Activated naive CD8-positive, alpha-beta T cell treated with anti-CD3 and anti-CD28 coated beads for 36 hours (primary cell): Measurements from ENCODE around the gene PRAMEF5. TPM values are rescaled to one million over a fixed set of nuclear protein-coding genes. Genes with fewer than 3 reads are reported as not detected.
"Not testable (repeated sequence)": the region's sequence is repeated elsewhere in the genome, so short reads cannot be mapped to it uniquely, and the experiment has no call there.

Source experiments
- DNase-seq: peaks from one replicate; pipeline ENCODE4 v3.0.0; 2021
- H3K27ac Mint-ChIP-seq: one replicate; pipeline ENCODE4 v1.8.0; 2022; ENCODE audit warnings: mild to moderate bottlenecking, moderate library complexity, mixed read lengths
- H3K27me3 Mint-ChIP-seq: one replicate; pipeline ENCODE4 v1.8.0; 2022; ENCODE audit warnings: mild to moderate bottlenecking, mixed read lengths
- H3K36me3 Mint-ChIP-seq: one replicate; pipeline ENCODE4 v1.8.0; 2021; ENCODE audit warnings: mild to moderate bottlenecking, mixed read lengths
- H3K4me1 Mint-ChIP-seq: one replicate; pipeline ENCODE4 v1.8.0; 2021; ENCODE audit warnings: mixed read lengths
- H3K4me3 Mint-ChIP-seq: one replicate; pipeline ENCODE4 v1.8.0; 2022; ENCODE audit warnings: mild to moderate bottlenecking, moderate library complexity, mixed read lengths
- H3K9me3 Mint-ChIP-seq: one replicate; pipeline ENCODE4 v1.8.0; 2022; ENCODE audit warnings: mixed read lengths
- total RNA-seq, 2 experiments: library from RNA; stranded (reverse); gene quantifications; one replicate each; pipeline ENCODE4 v1.2.3, GENCODE V29; 2021

PRAMEF5 gene
- total RNA-seq, result not detected

DNA sequence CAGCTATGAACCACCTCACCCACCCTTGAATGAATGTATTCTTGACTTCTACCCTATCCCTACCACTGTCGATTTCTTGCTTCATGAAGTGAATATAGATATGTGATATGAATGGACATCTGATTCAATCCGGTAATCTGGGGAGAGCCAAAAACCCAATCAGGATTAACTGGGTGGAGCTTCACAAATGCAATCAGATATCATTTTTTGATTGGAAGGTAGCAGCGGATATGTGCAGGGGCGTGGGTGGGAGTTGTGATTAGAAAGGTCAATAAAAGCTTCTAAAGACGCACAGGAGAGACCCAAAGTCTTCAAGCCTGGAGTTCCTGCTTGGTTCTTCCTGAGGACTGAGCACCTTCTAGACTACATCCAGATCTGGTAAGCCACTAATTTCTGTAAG is at the start of gene PRAMEF5:
Gene PRAMEF5 (plus strand): TSS at position 301 of the 400 bp plus-strand sequence. CDS start 5,071 bp downstream, outside the sequence.
- H3K9me3 Mint-ChIP-seq, H3K4me1 Mint-ChIP-seq, H3K27me3 Mint-ChIP-seq, H3K27ac Mint-ChIP-seq, DNase-seq, H3K4me3 Mint-ChIP-seq, H3K36me3 Mint-ChIP-seq: not testable (repeated sequence)

DNA sequence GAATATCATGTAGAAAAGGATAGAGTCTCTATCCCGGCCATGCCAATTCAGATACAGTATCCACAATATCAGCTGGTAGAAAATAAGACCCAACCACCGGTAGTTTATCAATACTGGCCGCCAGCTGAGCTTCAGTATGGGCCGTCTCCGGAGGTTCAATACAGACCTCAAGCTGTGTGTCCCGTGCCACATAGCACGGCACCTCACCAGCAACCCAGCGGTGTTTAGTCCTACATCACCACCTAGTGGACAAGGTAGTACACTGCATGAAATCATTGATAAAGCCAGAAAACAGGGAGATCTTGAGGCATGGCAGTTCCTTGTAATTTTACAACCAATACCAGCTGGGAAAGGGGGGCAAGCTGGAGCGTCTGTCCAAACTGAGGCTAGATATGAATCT is 45.3 kb upstream of the PRAMEF5 start:
- H3K4me3 Mint-ChIP-seq, H3K27me3 Mint-ChIP-seq, H3K4me1 Mint-ChIP-seq, H3K27ac Mint-ChIP-seq, H3K36me3 Mint-ChIP-seq, DNase-seq, H3K9me3 Mint-ChIP-seq: not testable (repeated sequence)

DNA sequence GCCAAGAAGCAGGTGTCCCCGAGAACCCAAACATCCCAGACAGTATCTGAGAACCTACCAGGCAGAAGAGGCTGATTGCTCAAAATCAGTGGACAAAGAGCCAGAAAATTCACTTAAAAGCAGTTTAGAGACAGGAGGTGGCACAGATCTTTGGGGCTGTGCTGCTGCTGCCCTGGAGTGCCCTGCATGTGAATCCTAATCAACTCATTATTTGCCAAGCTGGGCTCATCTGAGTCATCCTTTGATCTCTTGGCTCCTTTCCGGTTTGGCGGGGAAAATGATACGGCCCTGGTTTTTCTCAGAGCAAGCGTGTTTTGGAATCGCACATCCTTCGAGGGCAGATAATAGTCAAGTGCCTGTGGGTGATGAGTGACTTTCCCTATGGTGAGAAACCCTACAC is 37.4 kb upstream of the PRAMEF5 start:
- H3K27ac Mint-ChIP-seq, H3K27me3 Mint-ChIP-seq, H3K4me3 Mint-ChIP-seq, H3K36me3 Mint-ChIP-seq, H3K9me3 Mint-ChIP-seq, H3K4me1 Mint-ChIP-seq, DNase-seq: not testable (repeated sequence)

DNA sequence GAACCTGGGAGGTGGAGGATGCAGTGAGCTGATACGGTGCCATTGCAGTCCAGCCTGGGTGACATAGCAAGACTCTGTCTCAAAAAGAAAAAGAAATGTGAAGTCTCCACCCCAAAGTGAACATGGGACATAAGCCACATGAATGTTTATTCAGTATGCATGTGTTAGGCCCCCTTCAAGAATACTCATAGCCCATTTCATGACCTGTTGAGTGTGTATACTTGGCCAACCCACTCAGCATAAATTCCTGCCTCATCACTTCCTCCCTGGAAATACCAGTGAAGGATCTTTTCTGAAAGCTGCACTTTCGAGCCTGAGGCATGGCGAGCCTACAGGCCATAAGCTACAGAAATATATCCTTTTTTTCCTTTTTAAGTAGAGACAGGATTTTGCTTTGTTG is 34.8 kb upstream of the PRAMEF5 start:
- not testable (repeated sequence) for H3K4me1 Mint-ChIP-seq, H3K9me3 Mint-ChIP-seq, H3K27me3 Mint-ChIP-seq, H3K36me3 Mint-ChIP-seq, H3K27ac Mint-ChIP-seq, H3K4me3 Mint-ChIP-seq, DNase-seq

DNA sequence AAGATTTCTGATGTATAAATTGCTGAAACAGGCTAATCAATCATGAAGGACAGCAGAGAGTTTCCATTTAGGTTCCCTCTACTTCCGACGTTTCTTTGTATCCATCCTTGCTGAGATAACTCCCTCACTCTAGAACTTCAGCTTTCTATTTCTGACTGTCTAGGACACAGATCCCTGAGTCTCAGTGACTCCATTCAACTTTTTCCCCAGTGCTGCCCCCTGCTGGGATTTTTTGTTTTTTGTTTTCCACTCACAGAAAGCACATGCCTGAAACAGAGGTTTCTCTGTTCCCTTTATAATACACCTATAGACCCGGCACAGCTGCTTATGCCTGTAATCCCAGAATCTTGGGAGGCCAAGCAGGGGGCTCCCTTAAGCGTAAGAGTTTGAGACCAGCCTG is 31.2 kb upstream of the PRAMEF5 start:
- H3K4me1 Mint-ChIP-seq, H3K9me3 Mint-ChIP-seq, H3K4me3 Mint-ChIP-seq, H3K36me3 Mint-ChIP-seq, H3K27ac Mint-ChIP-seq, H3K27me3 Mint-ChIP-seq, DNase-seq: not testable (repeated sequence)

DNA sequence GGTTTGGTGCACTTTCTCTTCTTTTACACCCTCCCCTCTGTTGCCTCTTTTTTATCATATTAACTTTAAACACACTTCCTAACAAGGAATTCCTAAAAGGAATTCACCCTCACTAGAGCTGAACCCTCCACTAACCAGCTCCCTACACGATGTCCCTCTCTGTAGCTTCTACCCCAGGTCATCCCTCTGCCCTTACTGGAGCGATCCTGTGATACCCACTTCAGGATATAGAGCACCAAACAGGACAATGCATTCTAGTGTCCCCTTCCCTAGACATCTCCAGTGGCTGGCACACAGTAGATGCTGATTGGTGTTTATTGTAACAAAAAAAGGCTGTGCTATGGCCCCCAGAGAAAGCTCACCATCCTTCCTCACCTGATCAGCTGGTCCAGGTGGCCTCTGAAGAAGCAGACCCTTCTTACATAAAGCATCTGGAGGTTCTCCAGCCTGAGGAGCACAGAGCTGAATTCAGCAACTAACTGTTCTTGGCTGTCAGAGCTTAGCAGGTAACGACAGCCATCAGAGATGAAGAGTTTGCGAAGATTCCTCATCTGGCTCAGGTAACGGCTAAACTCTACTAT is 29.4 kb upstream of the PRAMEF5 start:
- no peak for DNase-seq
- Mint-ChIP-seq H3K36me3 (no peaks in the 10 kb centered on the region), H3K4me3 (no peak overlapping the region), H3K9me3 (no peaks in the 10 kb centered on the region), H3K4me1 (no peaks in the 10 kb centered on the region), H3K27me3 (peaks cover 4% of the 10 kb centered on the region), H3K27ac (no peak overlapping the region)

DNA sequence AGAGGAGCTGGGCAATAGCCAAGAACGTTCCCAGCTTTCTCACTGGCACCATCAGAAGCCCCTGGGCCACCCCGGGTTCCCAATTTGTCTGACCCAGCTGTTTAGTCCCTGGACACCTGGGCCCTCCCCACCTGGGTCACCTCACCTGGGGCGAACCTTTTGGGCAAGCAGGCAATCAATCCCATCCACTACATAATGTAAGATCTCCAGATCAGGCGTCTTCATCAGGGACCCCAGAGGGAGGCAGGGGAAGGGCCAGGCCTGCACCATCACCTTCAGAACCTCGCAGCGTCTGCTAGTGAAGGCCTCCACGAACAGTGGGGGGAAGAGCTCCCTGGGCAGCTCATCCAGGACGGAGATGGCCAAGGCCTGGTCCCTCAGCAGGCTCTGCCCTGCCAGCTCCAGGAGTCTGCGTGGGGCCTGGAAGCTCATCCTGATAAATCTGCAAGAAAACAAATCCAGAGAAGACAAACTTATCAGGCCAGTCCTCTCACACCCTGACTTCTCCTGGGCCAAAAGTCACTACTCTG is 28.3 kb upstream of the PRAMEF5 start, which contains the start of gene PRAMEF18:
Gene PRAMEF18 (minus strand): TSS at position 480 of the 530 bp plus-strand sequence. CDS start 48 bp downstream, at position 432.
- H3K4me1 Mint-ChIP-seq, H3K27ac Mint-ChIP-seq, DNase-seq, H3K27me3 Mint-ChIP-seq, H3K36me3 Mint-ChIP-seq, H3K4me3 Mint-ChIP-seq, H3K9me3 Mint-ChIP-seq: not testable (repeated sequence)

DNA sequence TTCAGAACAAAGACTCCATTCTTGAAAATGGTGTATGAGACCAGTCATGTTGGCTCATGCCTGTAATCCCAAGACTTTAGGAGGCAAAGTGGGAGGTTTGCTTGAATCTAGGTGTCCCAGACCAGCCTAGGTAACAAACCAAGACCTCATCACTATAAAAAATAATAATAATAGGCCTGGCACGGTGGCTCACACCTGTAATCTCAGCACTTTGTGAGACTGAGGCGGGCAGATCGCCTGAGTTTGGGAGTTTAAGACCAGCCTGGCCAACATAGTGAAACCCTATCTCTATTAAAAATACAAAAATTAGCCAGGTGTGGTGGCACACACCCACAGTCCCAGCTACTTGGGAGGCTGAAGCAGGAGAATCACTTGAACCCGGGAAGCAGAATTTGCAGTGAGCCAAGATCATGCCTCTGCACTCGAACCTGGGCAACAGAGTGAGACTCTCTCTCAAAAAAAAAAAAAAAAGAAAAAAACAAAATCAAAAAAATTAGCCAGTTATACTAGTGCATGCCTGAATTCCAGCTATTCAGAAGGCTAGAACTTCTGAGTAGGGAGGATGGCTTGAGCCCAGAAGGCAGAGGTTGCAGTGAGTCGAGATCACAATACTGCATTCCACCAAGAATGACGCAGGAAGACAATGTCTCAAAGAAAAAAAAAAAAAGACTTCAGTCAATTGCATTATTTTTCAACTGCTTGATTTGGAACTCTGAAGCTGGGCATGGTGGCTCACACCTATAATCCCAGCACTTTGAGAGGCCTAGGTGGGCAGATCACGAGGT is 26.5 kb upstream of the PRAMEF5 start:
- H3K27ac Mint-ChIP-seq, H3K4me1 Mint-ChIP-seq, H3K9me3 Mint-ChIP-seq, H3K27me3 Mint-ChIP-seq, H3K4me3 Mint-ChIP-seq, H3K36me3 Mint-ChIP-seq, DNase-seq: not testable (repeated sequence)

DNA sequence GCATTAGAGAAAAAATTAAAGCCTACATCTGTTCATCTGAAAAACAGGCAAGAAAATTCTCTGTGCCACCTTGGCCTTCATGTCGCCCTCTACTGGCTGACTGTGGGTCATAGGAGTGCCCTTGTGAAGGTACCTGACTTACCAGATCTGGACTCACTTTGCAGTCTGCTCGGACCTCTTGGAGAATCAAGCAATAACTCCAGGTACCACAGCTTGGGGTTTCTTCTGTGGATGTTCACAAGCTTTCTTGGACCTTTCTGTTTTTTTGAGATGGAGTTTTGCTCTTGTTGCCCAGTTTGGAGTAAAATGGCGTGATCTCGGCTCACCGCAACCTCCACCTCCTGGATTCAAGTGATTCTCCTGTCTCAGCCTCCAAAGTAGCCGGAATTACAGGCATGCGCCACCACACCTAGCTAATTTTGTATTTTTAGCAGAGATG is 25.6 kb upstream of the PRAMEF5 start:
- no peaks in the 10 kb centered on the region for H3K4me1 Mint-ChIP-seq
- no peak overlapping the region for H3K4me3 Mint-ChIP-seq
- H3K27me3 Mint-ChIP-seq, result peaks cover 10% of the 10 kb centered on the region
- H3K27ac Mint-ChIP-seq, result no peak overlapping the region
- peak; percentile 21 for DNase-seq
- no peaks in the 10 kb centered on the region for H3K36me3 Mint-ChIP-seq
- H3K9me3 Mint-ChIP-seq, result no peaks in the 10 kb centered on the region

DNA sequence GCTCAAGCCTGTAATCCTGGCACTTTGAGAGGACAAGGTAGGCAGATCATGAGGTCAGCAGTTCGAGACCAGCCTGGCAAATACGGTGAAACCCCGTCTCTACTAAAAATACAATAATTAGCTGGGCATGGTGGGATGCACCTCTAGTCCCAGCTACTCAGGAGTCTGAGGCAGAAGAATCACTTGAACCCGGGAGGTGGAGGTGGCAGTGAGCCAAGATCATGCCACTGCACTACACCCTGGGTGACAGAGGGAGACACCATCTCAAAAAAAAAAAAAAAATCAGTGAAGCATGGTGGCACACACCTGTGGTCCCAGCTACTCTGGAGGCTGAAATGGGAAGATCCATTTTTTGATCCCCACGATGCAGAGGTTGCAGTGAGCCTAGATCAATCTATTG is 23.9 kb upstream of the PRAMEF5 start:
- not testable (repeated sequence) for H3K27ac Mint-ChIP-seq, H3K36me3 Mint-ChIP-seq, H3K4me3 Mint-ChIP-seq, H3K4me1 Mint-ChIP-seq, H3K9me3 Mint-ChIP-seq, DNase-seq
- H3K27me3 Mint-ChIP-seq, result peaks cover 22% of the 10 kb centered on the region

DNA sequence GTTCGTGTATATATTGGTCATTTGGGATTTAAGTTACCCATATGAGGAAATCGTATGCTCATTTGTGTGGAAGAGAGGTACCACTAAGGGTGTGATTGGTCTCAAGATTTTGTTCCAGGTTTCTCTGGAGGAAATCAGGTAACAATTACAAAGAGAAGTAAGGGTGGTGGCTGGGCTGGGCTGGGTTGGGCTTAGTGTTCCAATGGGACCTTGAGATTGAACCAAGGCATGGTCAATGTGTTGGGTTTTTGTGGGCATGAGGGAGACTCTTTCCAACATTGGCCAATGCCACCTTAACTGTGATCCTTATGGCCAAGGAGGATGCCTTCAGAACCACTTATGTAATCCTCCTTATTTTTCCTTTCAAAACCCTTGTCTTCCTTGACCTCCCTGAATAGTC is 23.4 kb upstream of the PRAMEF5 start:
- not testable (repeated sequence) for H3K36me3 Mint-ChIP-seq, DNase-seq, H3K4me1 Mint-ChIP-seq, H3K4me3 Mint-ChIP-seq, H3K27ac Mint-ChIP-seq, H3K9me3 Mint-ChIP-seq
- peaks cover 22% of the 10 kb centered on the region for H3K27me3 Mint-ChIP-seq

DNA sequence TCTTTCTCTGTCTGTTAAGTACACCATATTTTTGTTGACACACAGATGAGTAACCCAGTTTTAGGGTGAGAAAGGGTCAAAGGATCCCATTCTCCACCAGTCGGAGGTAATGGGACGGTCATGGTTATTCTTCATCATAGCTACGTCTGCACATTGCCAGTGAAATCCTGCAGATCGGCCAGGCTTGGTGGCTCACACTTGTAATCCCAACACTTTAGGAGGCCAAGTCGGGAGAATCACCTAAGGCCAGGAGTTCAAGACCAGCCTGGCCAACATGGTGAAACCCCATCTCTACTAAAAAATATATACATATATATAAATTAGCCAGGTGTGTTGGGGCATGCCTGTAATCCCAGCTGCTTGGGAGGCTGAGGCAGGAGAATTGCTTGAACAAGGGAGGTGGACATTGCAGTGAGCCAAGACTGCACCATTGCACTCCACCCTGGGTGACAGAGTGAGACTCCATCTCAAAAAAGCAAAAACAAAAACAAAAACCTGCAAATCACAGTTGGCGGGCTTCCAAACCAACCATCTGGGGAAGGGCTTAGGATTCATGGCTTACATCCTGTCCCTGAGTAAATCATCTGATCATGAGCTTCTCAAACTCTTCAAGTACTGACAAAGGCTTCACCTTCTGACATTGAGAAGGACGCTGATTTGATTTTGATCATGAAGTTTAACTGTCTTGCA is 22.8 kb upstream of the PRAMEF5 start:
- DNase-seq, H3K9me3 Mint-ChIP-seq, H3K36me3 Mint-ChIP-seq, H3K27ac Mint-ChIP-seq, H3K4me1 Mint-ChIP-seq, H3K4me3 Mint-ChIP-seq: not testable (repeated sequence)
- H3K27me3 Mint-ChIP-seq, result peaks cover 22% of the 10 kb centered on the region

DNA sequence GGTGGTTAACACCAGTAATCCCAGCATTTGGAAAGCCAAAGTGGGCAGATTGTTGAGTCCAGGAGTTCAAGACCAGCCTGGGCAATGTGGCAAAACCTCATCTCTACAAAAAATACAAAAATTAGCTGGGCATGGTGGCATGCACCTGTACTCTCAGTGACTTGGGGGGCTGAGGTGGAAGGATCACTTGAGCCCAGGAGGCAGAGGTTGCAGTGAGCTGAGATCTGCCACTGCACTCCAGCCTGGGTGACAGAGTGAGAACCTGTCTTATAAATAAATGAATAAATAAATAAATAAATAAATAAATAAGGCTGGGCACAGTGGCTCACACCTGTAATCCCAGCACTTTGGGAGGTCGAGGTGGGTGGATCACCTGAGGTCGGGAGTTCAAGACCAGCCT is 21.9 kb upstream of the PRAMEF5 start:
- not testable (repeated sequence) for H3K4me1 Mint-ChIP-seq, H3K36me3 Mint-ChIP-seq, H3K9me3 Mint-ChIP-seq, H3K27ac Mint-ChIP-seq, DNase-seq, H3K4me3 Mint-ChIP-seq
- peaks cover 22% of the 10 kb centered on the region for H3K27me3 Mint-ChIP-seq

DNA sequence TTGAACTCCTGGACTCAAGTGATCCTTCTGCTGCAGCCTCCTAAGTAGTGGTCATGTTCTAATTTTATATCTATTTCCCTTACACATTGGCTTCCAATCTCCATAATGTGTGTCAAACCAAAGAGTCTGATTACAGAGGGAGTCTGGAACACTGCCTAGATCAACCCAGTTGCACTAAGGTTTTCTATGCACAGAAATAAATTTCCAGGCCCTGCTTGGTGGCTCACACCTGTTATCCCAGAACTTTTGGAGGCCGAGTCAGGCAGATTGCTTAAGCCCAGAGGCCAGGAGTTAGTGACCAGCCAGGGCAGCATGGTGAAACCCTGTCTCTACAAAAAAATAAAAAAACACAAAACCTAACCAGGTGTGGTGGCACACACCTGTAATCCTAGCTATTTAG is 19.9 kb upstream of the PRAMEF5 start:
- H3K27ac Mint-ChIP-seq, H3K9me3 Mint-ChIP-seq, H3K36me3 Mint-ChIP-seq, DNase-seq, H3K4me3 Mint-ChIP-seq, H3K4me1 Mint-ChIP-seq: not testable (repeated sequence)
- H3K27me3 Mint-ChIP-seq, result peaks cover 18% of the 10 kb centered on the region

DNA sequence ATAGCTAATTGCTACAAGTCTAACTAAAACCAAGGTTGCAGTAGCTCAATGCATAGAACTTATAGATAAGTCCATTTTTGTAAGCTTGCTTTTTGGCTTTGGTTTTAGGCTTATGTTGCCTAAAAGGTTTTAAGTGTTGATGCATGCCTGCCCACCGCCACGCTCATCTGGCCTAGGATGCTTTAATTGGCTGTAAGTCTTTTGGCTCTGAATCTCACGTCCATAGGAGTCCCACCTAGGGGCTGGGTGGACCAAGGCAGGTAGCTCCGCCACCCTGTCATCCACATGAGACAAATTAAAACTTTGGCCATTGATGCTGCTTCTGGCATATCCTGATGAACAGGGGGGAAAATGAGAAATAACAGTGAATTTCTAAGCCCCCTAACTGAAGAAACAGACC is 16.4 kb upstream of the PRAMEF5 start:
- H3K4me3 Mint-ChIP-seq, DNase-seq, H3K4me1 Mint-ChIP-seq, H3K9me3 Mint-ChIP-seq, H3K27ac Mint-ChIP-seq, H3K36me3 Mint-ChIP-seq: not testable (repeated sequence)
- H3K27me3 Mint-ChIP-seq, result peaks cover 18% of the 10 kb centered on the region
